ENCODE measurements around the gene TGFB2. TPM values are rescaled to one million over a fixed set of nuclear protein-coding genes. Genes with fewer than 3 reads are reported as not detected.

TGFB2 gene
- polyA plus RNA-seq, 1 donor (not counting 4 experiments of a cell fraction or from before 2014, with no cell fraction given), result 21.5 TPM

DNA sequence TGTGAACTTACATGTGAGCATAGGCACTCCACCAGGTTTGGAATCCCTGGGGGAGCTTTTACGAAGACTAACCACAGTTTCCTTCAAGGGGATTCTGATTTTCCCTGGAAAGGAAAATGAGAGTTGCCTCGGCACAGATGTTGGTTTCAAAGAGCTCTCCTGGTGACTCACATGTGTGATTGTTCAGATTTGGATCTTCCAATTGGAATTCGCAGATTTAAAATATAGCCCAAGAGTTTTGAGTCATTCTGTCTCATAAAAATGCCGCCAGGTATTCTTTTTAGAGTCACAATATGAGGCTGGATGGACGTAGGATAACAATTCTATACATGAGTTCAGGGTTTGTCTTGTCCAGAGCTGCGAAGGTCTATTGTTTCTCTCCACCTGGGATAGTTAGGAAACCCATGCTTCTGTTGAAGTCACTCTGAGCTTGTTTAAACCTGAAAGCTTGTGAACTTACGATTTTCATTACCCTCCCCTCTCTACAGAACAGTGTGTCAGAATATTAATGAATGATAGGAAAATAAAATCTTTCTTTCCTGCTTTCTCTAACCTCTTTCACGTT is 64.9 kb downstream of the TGFB2 start:
- dilution Hi-C loops (cut with MboI; ENCODE audit: extremely low pct_ligation_motif_present, low sequenced_read_pairs), result no loop called here
- Histone ChIP-seq H3K9me3 (ENCODE audit: control insufficient read depth, low read depth, low read length) (no peaks in the 10 kb centered on the region), H3K79me2 (ENCODE audit: control insufficient read depth, insufficient read depth, low read length) (peaks cover 2% of the 10 kb centered on the region), H3K9ac (ENCODE audit: control insufficient read depth, extremely low read depth, insufficient read depth, low read length) (peak overlapping the region; percentile 30), H3K4me3 (ENCODE audit: control insufficient read depth in 2 of 3, extremely low read depth in 1 of 3, insufficient read depth in 2 of 3, low read depth in 1 of 3, low read length in 3 of 3) (peak overlapping the region in 1 of 3 experiments; percentile 19), H4K20me1 (ENCODE audit: control insufficient read depth, extremely low read depth, insufficient read depth, low read length) (no peaks in the 10 kb centered on the region), H3K27me3 (ENCODE audit: control insufficient read depth, extremely low read depth, insufficient read depth, low read length) (no peaks in the 10 kb centered on the region), H3K36me3 (ENCODE audit: control insufficient read depth in 2 of 2, extremely low read depth in 1 of 2, insufficient read depth in 2 of 2, low read length in 2 of 2) (peaks cover 0 to 5% of the 10 kb centered on the region in 2 experiments), H2AFZ (ENCODE audit: control insufficient read depth, low read length) (peak overlapping the region; percentile 52), H3K9me1 (ENCODE audit: control insufficient read depth, extremely low read depth, insufficient read depth, low read length) (no peaks in the 10 kb centered on the region), H3K4me2 (ENCODE audit: control insufficient read depth, extremely low read depth, insufficient read depth, low read depth, low read length) (peak overlapping the region; percentile 45), H3K27ac (ENCODE audit: control insufficient read depth, insufficient read depth, low read length) (peak overlapping the region; percentile 78), H3K4me1 (ENCODE audit: control insufficient read depth, extremely low read depth, insufficient read depth, low read length) (peaks cover 21% of the 10 kb centered on the region)
- TF ChIP-seq EZH2 (IDR thresholded peaks at IDR 0.05; ENCODE audit: low read length), result no peak
- TF ChIP-seq, protein P1, sequence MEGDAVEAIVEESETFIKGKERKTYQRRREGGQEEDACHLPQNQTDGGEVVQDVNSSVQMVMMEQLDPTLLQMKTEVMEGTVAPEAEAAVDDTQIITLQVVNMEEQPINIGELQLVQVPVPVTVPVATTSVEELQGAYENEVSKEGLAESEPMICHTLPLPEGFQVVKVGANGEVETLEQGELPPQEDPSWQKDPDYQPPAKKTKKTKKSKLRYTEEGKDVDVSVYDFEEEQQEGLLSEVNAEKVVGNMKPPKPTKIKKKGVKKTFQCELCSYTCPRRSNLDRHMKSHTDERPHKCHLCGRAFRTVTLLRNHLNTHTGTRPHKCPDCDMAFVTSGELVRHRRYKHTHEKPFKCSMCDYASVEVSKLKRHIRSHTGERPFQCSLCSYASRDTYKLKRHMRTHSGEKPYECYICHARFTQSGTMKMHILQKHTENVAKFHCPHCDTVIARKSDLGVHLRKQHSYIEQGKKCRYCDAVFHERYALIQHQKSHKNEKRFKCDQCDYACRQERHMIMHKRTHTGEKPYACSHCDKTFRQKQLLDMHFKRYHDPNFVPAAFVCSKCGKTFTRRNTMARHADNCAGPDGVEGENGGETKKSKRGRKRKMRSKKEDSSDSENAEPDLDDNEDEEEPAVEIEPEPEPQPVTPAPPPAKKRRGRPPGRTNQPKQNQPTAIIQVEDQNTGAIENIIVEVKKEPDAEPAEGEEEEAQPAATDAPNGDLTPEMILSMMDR (optimal IDR thresholded peaks at IDR 0.05 in 1 of 3, IDR thresholded peaks at IDR 0.05 in 1 of 3, conservative IDR thresholded peaks at IDR 0.05 in 1 of 3; ENCODE audit: extremely low read depth in 1 of 3, insufficient read depth in 2 of 3, low read length in 3 of 3), result no peak
- DNase-seq (ENCODE audit: low read depth, low spot score), result peak; percentile 41
- peak; percentile 74 for FAIRE-seq

DNA sequence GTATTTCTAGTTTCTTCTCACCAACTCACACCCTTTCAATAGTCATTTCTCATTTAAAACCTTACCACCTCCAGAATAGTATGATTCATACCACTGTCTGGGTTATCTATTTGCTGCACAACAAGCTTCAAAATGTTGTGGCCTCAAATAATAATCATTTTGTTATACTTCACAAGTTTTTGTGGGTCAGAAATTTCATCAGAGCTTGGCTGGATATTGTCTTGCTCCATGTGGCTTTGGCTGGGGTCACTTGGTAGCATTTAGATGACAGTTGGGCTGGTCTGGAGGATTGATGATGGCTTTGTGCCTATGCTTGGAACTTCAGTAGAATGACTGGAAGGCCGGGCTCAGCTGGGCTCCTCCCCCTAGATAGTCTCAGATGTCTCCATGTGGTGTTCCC is 66.0 kb downstream of the TGFB2 start:
- peak; percentile 44 for FAIRE-seq
- Histone ChIP-seq H3K27ac (ENCODE audit: control insufficient read depth, insufficient read depth, low read length) (no peak overlapping the region), H3K27me3 (ENCODE audit: control insufficient read depth, extremely low read depth, insufficient read depth, low read length) (no peaks in the 10 kb centered on the region), H3K4me1 (ENCODE audit: control insufficient read depth, extremely low read depth, insufficient read depth, low read length) (peaks cover 21% of the 10 kb centered on the region), H2AFZ (ENCODE audit: control insufficient read depth, low read length) (no peak overlapping the region), H3K9me1 (ENCODE audit: control insufficient read depth, extremely low read depth, insufficient read depth, low read length) (no peaks in the 10 kb centered on the region), H3K36me3 (ENCODE audit: control insufficient read depth in 2 of 2, extremely low read depth in 1 of 2, insufficient read depth in 2 of 2, low read length in 2 of 2) (peaks cover 0 to 2% of the 10 kb centered on the region in 2 experiments), H4K20me1 (ENCODE audit: control insufficient read depth, extremely low read depth, insufficient read depth, low read length) (no peaks in the 10 kb centered on the region), H3K9ac (ENCODE audit: control insufficient read depth, extremely low read depth, insufficient read depth, low read length) (no peak overlapping the region), H3K79me2 (ENCODE audit: control insufficient read depth, insufficient read depth, low read length) (peaks cover 2% of the 10 kb centered on the region), H3K9me3 (ENCODE audit: control insufficient read depth, low read depth, low read length) (no peaks in the 10 kb centered on the region), H3K4me2 (ENCODE audit: control insufficient read depth, extremely low read depth, insufficient read depth, low read depth, low read length) (no peak overlapping the region), H3K4me3 (ENCODE audit: control insufficient read depth in 2 of 3, extremely low read depth in 1 of 3, insufficient read depth in 2 of 3, low read depth in 1 of 3, low read length in 3 of 3) (no peak overlapping the region)
- dilution Hi-C loops (cut with MboI; ENCODE audit: extremely low pct_ligation_motif_present, low sequenced_read_pairs), result no loop called here
- TF ChIP-seq, protein P1 (optimal IDR thresholded peaks at IDR 0.05 in 1 of 3, IDR thresholded peaks at IDR 0.05 in 1 of 3, conservative IDR thresholded peaks at IDR 0.05 in 1 of 3; ENCODE audit: extremely low read depth in 1 of 3, insufficient read depth in 2 of 3, low read length in 3 of 3), result no peak
- TF ChIP-seq EZH2 (IDR thresholded peaks at IDR 0.05; ENCODE audit: low read length), result no peak
- no peak for DNase-seq (ENCODE audit: low read depth, low spot score)

All from keratinocyte (primary cell).